IgD-negative memory B cell (primary cell): ENCODE measurements around the gene TGM1. TPM values are rescaled to one million over a fixed set of nuclear protein-coding genes. Genes with fewer than 3 reads are reported as not detected.
A peak's percentile ranks its signal among the peaks of the same experiment; 100 is the strongest.

Experiments used
- H3K27ac Mint-ChIP-seq, 3 donors: one replicate each; pipeline ENCODE4 v1.8.0; 2020 to 2022; ENCODE audit warnings: mild to moderate bottlenecking in 3 of 3, mixed read lengths in 3 of 3, moderate library complexity in 1 of 3
- H3K27me3 Mint-ChIP-seq: one replicate; pipeline ENCODE4 v1.8.0; 2021; ENCODE audit warnings: mixed read lengths
- H3K36me3 Mint-ChIP-seq: one replicate; pipeline ENCODE4 v1.8.0; 2020; ENCODE audit warnings: mild to moderate bottlenecking, mixed read lengths
- H3K4me1 Mint-ChIP-seq, 3 donors: one replicate each; pipeline ENCODE4 v1.8.0; 2020 to 2022; ENCODE audit warnings: mixed read lengths in 3 of 3, mild to moderate bottlenecking in 1 of 3
- H3K4me3 Mint-ChIP-seq, 4 donors: one replicate each; pipeline ENCODE4 v1.8.0; 2020 to 2022; ENCODE audit warnings: mild to moderate bottlenecking in 4 of 4, mixed read lengths in 4 of 4, moderate library complexity in 3 of 4
- H3K9me3 Mint-ChIP-seq, 3 donors: one replicate each; pipeline ENCODE4 v1.8.0; 2020 to 2021; ENCODE audit warnings: mixed read lengths in 3 of 3, mild to moderate bottlenecking in 1 of 3
- polyA plus RNA-seq: library from polyadenylated mRNA; unstranded; fragments of 300-500 nt; fragmentation: Illumina TruSeq; gene quantifications from one replicate; pipeline ENCODE4 v1.2.3, GENCODE V29; 2021

TGM1 gene
- polyA plus RNA-seq, 1 donor from 2014 or later = not detected

GRCh38 chr14:24241829-24242443, 21.0 kb downstream of the TGM1 start:
- Mint-ChIP-seq H3K4me3 (peak overlapping the region; percentile 92 to 98 (median 95)), H3K27ac (peak overlapping the region; percentile 98 to 100 (median 99)), H3K4me1 (peaks cover 35 to 45% (median 40%) of the 10 kb centered on the region in 3 donors), H3K27me3 (no peaks in the 10 kb centered on the region), H3K36me3 (peaks cover 2% of the 10 kb centered on the region), H3K9me3 (no peaks in the 10 kb centered on the region)

GRCh38 chr14:24240110-24240918, 22.7 kb downstream of the TGM1 start:
- H3K9me3 Mint-ChIP-seq = no peaks in the 10 kb centered on the region
- H3K36me3 Mint-ChIP-seq = peaks cover 2% of the 10 kb centered on the region
- H3K27me3 Mint-ChIP-seq = no peaks in the 10 kb centered on the region
- peak overlapping the region; percentile 79 to 96 (median 93) for H3K4me3 Mint-ChIP-seq
- peak overlapping the region; percentile 44 to 92 (median 59) for H3K27ac Mint-ChIP-seq
- peaks cover 39 to 45% (median 44%) of the 10 kb centered on the region in 3 donors for H3K4me1 Mint-ChIP-seq

- peak overlapping the region; percentile 35 to 92 (median 84) for H3K27ac Mint-ChIP-seq
- peak overlapping the region in 2 of 4 donors; percentile 39 to 92 for H3K4me3 Mint-ChIP-seq
- no peaks in the 10 kb centered on the region for H3K27me3 Mint-ChIP-seq
- no peaks in the 10 kb centered on the region for H3K9me3 Mint-ChIP-seq
- H3K4me1 Mint-ChIP-seq = peaks cover 31 to 48% (median 45%) of the 10 kb centered on the region in 3 donors
- H3K36me3 Mint-ChIP-seq = no peaks in the 10 kb centered on the region
Observed at GRCh38 chr14:24238527-24239037, 24.4 kb downstream of the TGM1 start.

GRCh38 chr14:24238123-24238522, 24.9 kb downstream of the TGM1 start:
- Mint-ChIP-seq H3K9me3 (no peaks in the 10 kb centered on the region), H3K27ac (peak overlapping the region in 1 of 3 donors; percentile 39), H3K4me1 (peaks cover 28 to 52% (median 44%) of the 10 kb centered on the region in 3 donors), H3K36me3 (no peaks in the 10 kb centered on the region), H3K27me3 (no peaks in the 10 kb centered on the region), H3K4me3 (peak overlapping the region in 2 of 4 donors; percentile 39 to 92)

GRCh38 chr14:24237463-24237955, 25.5 kb downstream of the TGM1 start:
- Mint-ChIP-seq H3K9me3 (no peaks in the 10 kb centered on the region), H3K27ac (peak overlapping the region in 1 of 3 donors; percentile 39), H3K4me1 (peaks cover 21 to 53% (median 49%) of the 10 kb centered on the region in 3 donors), H3K36me3 (no peaks in the 10 kb centered on the region), H3K27me3 (no peaks in the 10 kb centered on the region), H3K4me3 (peak overlapping the region in 2 of 4 donors; percentile 1 to 92)

GRCh38 chr14:24236689-24237462, 26.1 kb downstream of the TGM1 start:
- Mint-ChIP-seq H3K4me1 (peaks cover 23 to 53% (median 48%) of the 10 kb centered on the region in 3 donors), H3K27ac (peak overlapping the region in 1 of 3 donors; percentile 77), H3K4me3 (peak overlapping the region in 1 of 4 donors; percentile 92), H3K9me3 (no peaks in the 10 kb centered on the region), H3K36me3 (no peaks in the 10 kb centered on the region), H3K27me3 (no peaks in the 10 kb centered on the region)

GRCh38 chr14:24235804-24236688, 26.9 kb downstream of the TGM1 start:
- Mint-ChIP-seq H3K9me3 (no peaks in the 10 kb centered on the region), H3K4me3 (peak overlapping the region in 1 of 4 donors; percentile 92), H3K36me3 (no peaks in the 10 kb centered on the region), H3K4me1 (peaks cover 30 to 57% (median 53%) of the 10 kb centered on the region in 3 donors), H3K27ac (peak overlapping the region; percentile 76 to 81 (median 77)), H3K27me3 (no peaks in the 10 kb centered on the region)

- H3K4me3 Mint-ChIP-seq = peak overlapping the region; percentile 16 to 92 (median 42)
- H3K27ac Mint-ChIP-seq = peak overlapping the region; percentile 82 to 89 (median 88)
- no peaks in the 10 kb centered on the region for H3K36me3 Mint-ChIP-seq
- H3K27me3 Mint-ChIP-seq = no peaks in the 10 kb centered on the region
- peaks cover 22 to 45% (median 41%) of the 10 kb centered on the region in 3 donors for H3K4me1 Mint-ChIP-seq
- H3K9me3 Mint-ChIP-seq = no peaks in the 10 kb centered on the region
Observed at GRCh38 chr14:24234095-24235005, 28.6 kb downstream of the TGM1 start.

- no peaks in the 10 kb centered on the region for H3K9me3 Mint-ChIP-seq
- peaks cover 25 to 38% (median 35%) of the 10 kb centered on the region in 3 donors for H3K4me1 Mint-ChIP-seq
- H3K27ac Mint-ChIP-seq = peak overlapping the region in 2 of 3 donors; percentile 88 to 94
- H3K27me3 Mint-ChIP-seq = no peaks in the 10 kb centered on the region
- H3K36me3 Mint-ChIP-seq = no peaks in the 10 kb centered on the region
- H3K4me3 Mint-ChIP-seq = peak overlapping the region; percentile 92 to 100 (median 99)
Observed at GRCh38 chr14:24233538-24233866, 29.5 kb downstream of the TGM1 start.

- H3K4me1 Mint-ChIP-seq = peaks cover 25 to 34% (median 31%) of the 10 kb centered on the region in 3 donors
- H3K27me3 Mint-ChIP-seq = no peaks in the 10 kb centered on the region
- peak within 1 kb of the TSS; percentile 88 to 97 (median 94) for H3K27ac Mint-ChIP-seq
- H3K36me3 Mint-ChIP-seq = no peaks in the 10 kb centered on the region
- H3K4me3 Mint-ChIP-seq = peak within 1 kb of the TSS; percentile 92 to 100 (median 99)
- H3K9me3 Mint-ChIP-seq = no peaks in the 10 kb centered on the region
Observed at GRCh38 chr14:24232645-24233537, 30.1 kb downstream of the TGM1 start, which contains the start of gene GMPR2. TSS of gene GMPR2 (plus strand) at chr14:24232929. CDS start at chr14:24233254, 325 bp downstream.

GRCh38 chr14:24232121-24232644, 30.8 kb downstream of the TGM1 start, which contains the start of gene NEDD8:
TSS of gene NEDD8 (minus strand) at chr14:24232367. CDS start at chr14:24232267, 100 bp downstream.
- H3K9me3 Mint-ChIP-seq = no peaks in the 10 kb centered on the region
- peak within 1 kb of the TSS; percentile 92 to 100 (median 99) for H3K4me3 Mint-ChIP-seq
- H3K36me3 Mint-ChIP-seq = no peaks in the 10 kb centered on the region
- peaks cover 27 to 34% (median 28%) of the 10 kb centered on the region in 3 donors for H3K4me1 Mint-ChIP-seq
- no peaks in the 10 kb centered on the region for H3K27me3 Mint-ChIP-seq
- H3K27ac Mint-ChIP-seq = peak within 1 kb of the TSS; percentile 88 to 97 (median 94)
